Karpas-422 (cell line): ENCODE measurements around the gene CDC14B. TPM values are rescaled to one million over a fixed set of nuclear protein-coding genes. Genes with fewer than 3 reads are reported as not detected.

ENCODE experiments used
- DNase-seq: peaks from one replicate; pipeline ENCODE4 v3.0.0-alpha.2; 2015
- H2AFZ ChIP-seq: fragments of 200-600 bp; sonication (generic); 2 replicates; pipeline ENCODE4 v1.6.1; 2014; ENCODE audit warnings: antibody characterized with exemption, low read length, mixed read lengths
- H3K27ac ChIP-seq: fragments of 200-600 bp; sonication (generic); 2 replicates; pipeline ENCODE4 v1.5.1; 2014; ENCODE audit warnings: mild to moderate bottlenecking, low read length, moderate library complexity
- H3K27me3 ChIP-seq: fragments of 200-600 bp; sonication (generic); 2 replicates; pipeline ENCODE4 v1.6.1; 2014; ENCODE audit warnings: low read length, mixed read lengths
- H3K36me3 ChIP-seq: fragments of 200-600 bp; sonication (generic); 2 replicates; pipeline ENCODE4 v1.6.1; 2014; ENCODE audit warnings: low read length, mixed read lengths; ENCODE audit not compliant: insufficient read depth
- H3K4me1 ChIP-seq: fragments of 200-600 bp; sonication (generic); 2 replicates; pipeline ENCODE4 v1.6.1; 2014; ENCODE audit warnings: mild to moderate bottlenecking, low read length, mixed read lengths
- H3K4me2 ChIP-seq: fragments of 200-600 bp; sonication (generic); 2 replicates; pipeline ENCODE4 v1.6.1; 2014; ENCODE audit warnings: low read length, low read depth, mild to moderate bottlenecking; ENCODE audit not compliant: poor library complexity, severe bottlenecking
- H3K4me3 ChIP-seq: fragments of 200-600 bp; sonication (generic); 2 replicates; pipeline ENCODE4 v1.5.1; 2014; ENCODE audit warnings: mild to moderate bottlenecking, antibody characterized with exemption, low read length, mixed read lengths
- H3K79me2 ChIP-seq: fragments of 200-600 bp; sonication (generic); 2 replicates; pipeline ENCODE4 v1.6.1; 2014; ENCODE audit warnings: mild to moderate bottlenecking, low read length, mixed read lengths
- H3K9ac ChIP-seq: fragments of 200-600 bp; sonication (generic); 2 replicates; pipeline ENCODE4 v1.6.0; 2014; ENCODE audit warnings: low read length
- H3K9me2 ChIP-seq: fragments of 200-600 bp; sonication (generic), shearing (Covaris generic); replicated peaks from 2 replicates; pipeline ENCODE4 v1.6.0; 2014; ENCODE audit warnings: mild to moderate bottlenecking, low read length, moderate library complexity; ENCODE audit not compliant: insufficient read depth
- H3K9me3 ChIP-seq: fragments of 300-700, 200-600 bp; sonication (generic); 2 replicates; pipeline ENCODE4 v1.6.1; 2014; ENCODE audit warnings: low read length, mixed read lengths
- H4K20me1 ChIP-seq: fragments of 200-600 bp; sonication (generic); 2 replicates; pipeline ENCODE4 v1.6.1; 2014; ENCODE audit warnings: mild to moderate bottlenecking, antibody characterized with exemption, low read length, low read depth; ENCODE audit not compliant: insufficient read depth
- total RNA-seq: library from RNA; depleted of rRNA; stranded (reverse); fragments of >200 nt; shearing (Covaris generic); gene quantifications from 2 replicates; pipeline ENCODE4 v1.2.3, GENCODE V29; 2014; ENCODE audit warnings: low replicate concordance

The CDC14B gene
- total RNA-seq, 1 experiment from 2014 or later: 1.3 TPM

GRCh38 chr9:96611302-96611701 is 8.3 kb downstream of the CDC14B start:
- no peak for DNase-seq
- Histone ChIP-seq H3K4me2 (no peak overlapping the region), H3K9me2 (no peaks in the 10 kb centered on the region), H3K79me2 (no peaks in the 10 kb centered on the region), H3K4me1 (no peaks in the 10 kb centered on the region), H4K20me1 (no peaks in the 10 kb centered on the region), H3K27ac (no peak overlapping the region), H3K27me3 (no peaks in the 10 kb centered on the region), H2AFZ (no peak overlapping the region), H3K4me3 (no peak overlapping the region), H3K36me3 (no peaks in the 10 kb centered on the region), H3K9me3 (no peaks in the 10 kb centered on the region), H3K9ac (no peak overlapping the region)

GRCh38 chr9:96609732-96610131 is 9.9 kb downstream of the CDC14B start:
- Histone ChIP-seq H4K20me1 (no peaks in the 10 kb centered on the region), H3K27ac (no peak overlapping the region), H3K9me3 (no peaks in the 10 kb centered on the region), H3K36me3 (no peaks in the 10 kb centered on the region), H3K9me2 (no peaks in the 10 kb centered on the region), H3K4me2 (no peak overlapping the region), H3K79me2 (no peaks in the 10 kb centered on the region), H3K27me3 (no peaks in the 10 kb centered on the region), H3K4me1 (no peaks in the 10 kb centered on the region), H2AFZ (no peak overlapping the region), H3K9ac (no peak overlapping the region), H3K4me3 (no peak overlapping the region)
- no peak for DNase-seq

GRCh38 chr9:96607971-96608370 is 11.7 kb downstream of the CDC14B start:
- Histone ChIP-seq H2AFZ (no peak overlapping the region), H4K20me1 (no peaks in the 10 kb centered on the region), H3K27me3 (no peaks in the 10 kb centered on the region), H3K9me2 (no peaks in the 10 kb centered on the region), H3K27ac (no peak overlapping the region), H3K36me3 (no peaks in the 10 kb centered on the region), H3K79me2 (no peaks in the 10 kb centered on the region), H3K9ac (no peak overlapping the region), H3K4me2 (no peak overlapping the region), H3K9me3 (no peaks in the 10 kb centered on the region), H3K4me1 (no peaks in the 10 kb centered on the region), H3K4me3 (no peak overlapping the region)
- no peak for DNase-seq

GRCh38 chr9:96605328-96605727 is 14.3 kb downstream of the CDC14B start:
- Histone ChIP-seq H3K27me3 (no peaks in the 10 kb centered on the region), H3K36me3 (no peaks in the 10 kb centered on the region), H3K4me1 (no peaks in the 10 kb centered on the region), H3K4me2 (no peak overlapping the region), H3K9me3 (no peaks in the 10 kb centered on the region), H3K27ac (no peak overlapping the region), H2AFZ (no peak overlapping the region), H3K79me2 (no peaks in the 10 kb centered on the region), H3K4me3 (no peak overlapping the region), H4K20me1 (no peaks in the 10 kb centered on the region), H3K9me2 (no peaks in the 10 kb centered on the region), H3K9ac (no peak overlapping the region)
- no peak for DNase-seq

GRCh38 chr9:96604004-96604319 is 15.7 kb downstream of the CDC14B start:
- no peak overlapping the region for H2AFZ ChIP-seq
- H3K27me3 ChIP-seq: no peaks in the 10 kb centered on the region
- H4K20me1 ChIP-seq: no peaks in the 10 kb centered on the region
- no peaks in the 10 kb centered on the region for H3K9me2 ChIP-seq
- no peak for DNase-seq
- H3K4me1 ChIP-seq: no peaks in the 10 kb centered on the region
- H3K36me3 ChIP-seq: no peaks in the 10 kb centered on the region
- H3K9ac ChIP-seq: no peak overlapping the region
- H3K4me3 ChIP-seq: no peak overlapping the region
- no peaks in the 10 kb centered on the region for H3K79me2 ChIP-seq
- H3K4me2 ChIP-seq: no peak overlapping the region
- H3K27ac ChIP-seq: no peak overlapping the region
- no peaks in the 10 kb centered on the region for H3K9me3 ChIP-seq

- Histone ChIP-seq H3K9ac (no peak overlapping the region), H3K9me2 (no peaks in the 10 kb centered on the region), H3K9me3 (no peaks in the 10 kb centered on the region), H4K20me1 (no peaks in the 10 kb centered on the region), H3K27me3 (no peaks in the 10 kb centered on the region), H3K4me3 (no peak overlapping the region), H3K4me2 (no peak overlapping the region), H3K4me1 (no peaks in the 10 kb centered on the region), H3K36me3 (no peaks in the 10 kb centered on the region), H2AFZ (no peak overlapping the region), H3K27ac (no peak overlapping the region), H3K79me2 (no peaks in the 10 kb centered on the region)
- DNase-seq: no peak
These were observed 16.2 kb downstream of the CDC14B start for GRCh38 chr9:96603305-96604003.

GRCh38 chr9:96599298-96599697 is 20.3 kb downstream of the CDC14B start:
- H3K79me2 ChIP-seq: no peaks in the 10 kb centered on the region
- no peak overlapping the region for H2AFZ ChIP-seq
- no peaks in the 10 kb centered on the region for H3K9me3 ChIP-seq

GRCh38 chr9:96596601-96597111 is 23.0 kb downstream of the CDC14B start:
- Histone ChIP-seq H3K4me1 (no peaks in the 10 kb centered on the region), H3K36me3 (no peaks in the 10 kb centered on the region), H3K79me2 (no peaks in the 10 kb centered on the region), H3K4me2 (no peak overlapping the region), H3K27me3 (no peaks in the 10 kb centered on the region), H2AFZ (no peak overlapping the region), H3K9me2 (no peaks in the 10 kb centered on the region), H3K9ac (no peak overlapping the region), H3K27ac (no peak overlapping the region), H3K4me3 (no peak overlapping the region), H3K9me3 (no peaks in the 10 kb centered on the region), H4K20me1 (no peaks in the 10 kb centered on the region)
- DNase-seq: no peak

More at GRCh38 chr9:96599298-96599697, 20.3 kb downstream of the CDC14B start:
- no peaks in the 10 kb centered on the region for H3K9me2 ChIP-seq
- no peak overlapping the region for H3K4me3 ChIP-seq
- no peak for DNase-seq
- H3K27ac ChIP-seq: no peak overlapping the region
- no peak overlapping the region for H3K4me2 ChIP-seq
- no peaks in the 10 kb centered on the region for H3K36me3 ChIP-seq
- no peaks in the 10 kb centered on the region for H3K4me1 ChIP-seq
- H4K20me1 ChIP-seq: no peaks in the 10 kb centered on the region
- no peak overlapping the region for H3K9ac ChIP-seq
- H3K27me3 ChIP-seq: no peaks in the 10 kb centered on the region
